GF-D8 (cell line): ENCODE measurements around the gene MICAL1.
A peak's percentile ranks its signal among the peaks of the same experiment; 100 is the strongest.

Source experiments
- DNase-seq: peaks from one replicate; lab custom pipeline; 2025; lab: John Stamatoyannopoulos, UW

The MICAL1 gene

GRCh38 chr6:109453594-109454495 lies 1.7 kb downstream of the MICAL1 start:
- DNase-seq: no peak

GRCh38 chr6:109453156-109453555 lies 2.4 kb downstream of the MICAL1 start:
- no peak for DNase-seq

- no peak for DNase-seq
These were observed 3.4 kb downstream of the MICAL1 start for GRCh38 chr6:109452181-109452580.

GRCh38 chr6:109451376-109451775 lies 4.2 kb downstream of the MICAL1 start:
- DNase-seq: no peak

- DNase-seq: no peak
These were observed 4.8 kb downstream of the MICAL1 start for GRCh38 chr6:109450801-109451200.

- DNase-seq: no peak
These were observed 5.5 kb downstream of the MICAL1 start for GRCh38 chr6:109449795-109450673.

GRCh38 chr6:109449064-109449794 lies 6.3 kb downstream of the MICAL1 start:
- no peak for DNase-seq

- DNase-seq: no peak
These were observed 7.0 kb downstream of the MICAL1 start for GRCh38 chr6:109448615-109449014.

GRCh38 chr6:109447878-109448555 lies 7.6 kb downstream of the MICAL1 start:
- DNase-seq: no peak

GRCh38 chr6:109447087-109447486 lies 8.5 kb downstream of the MICAL1 start:
- no peak for DNase-seq

GRCh38 chr6:109446541-109446940 lies 9.0 kb downstream of the MICAL1 start:
- no peak for DNase-seq

- DNase-seq: no peak
These were observed 9.5 kb downstream of the MICAL1 start for GRCh38 chr6:109446072-109446471.

GRCh38 chr6:109445382-109445781 lies 10.2 kb downstream of the MICAL1 start:
- DNase-seq: no peak

- no peak for DNase-seq
These were observed 12.1 kb downstream of the MICAL1 start for GRCh38 chr6:109443425-109443950.

GRCh38 chr6:109442393-109442924 lies 13.1 kb downstream of the MICAL1 start:
- no peak for DNase-seq

GRCh38 chr6:109441069-109441816 lies 14.3 kb downstream of the MICAL1 start:
- DNase-seq: peak; percentile 19

GRCh38 chr6:109440331-109441068 lies 15.1 kb downstream of the MICAL1 start, which contains the start of the genes PPIL6 and SMPD2:
Gene PPIL6, minus strand, starts transcription at chr6:109440628. Its CDS starts 38 bp downstream, at chr6:109440590.
Gene SMPD2, plus strand, starts transcription at chr6:109440724. Its CDS starts 398 bp downstream, at chr6:109441122.
- peak; percentile 60 for DNase-seq

- DNase-seq: no peak
These were observed 19.5 kb downstream of the MICAL1 start for GRCh38 chr6:109436041-109436440.

- DNase-seq: no peak
These were observed 21.1 kb downstream of the MICAL1 start for GRCh38 chr6:109434456-109434855.
